Neural cell (in vitro differentiated cells): ENCODE measurements around the gene PAN3.

Experiments
- EP300 ChIP-seq: fragments of 450-650 bp; conservative IDR thresholded peaks from 2 replicates; pipeline ENCODE4 v1.6.1; 2014; ENCODE audit warnings: antibody characterized with exemption, mild to moderate bottlenecking, moderate library complexity; ENCODE audit not compliant: poor library complexity, severe bottlenecking
- EZH2 ChIP-seq: fragments of 200-600, 300-800 bp; shearing (Covaris generic), sonication (generic); IDR thresholded peaks from 2 replicates; pipeline ENCODE4 v1.6.1; 2014; ENCODE audit warnings: antibody characterized with exemption, low read length, borderline replicate concordance, mild to moderate bottlenecking; ENCODE audit not compliant: insufficient read depth, poor library complexity, severe bottlenecking
- POLR2AphosphoS5 ChIP-seq: IDR thresholded peaks from 2 replicates; pipeline ENCODE4 v1.6.1; 2012
- RAD21 ChIP-seq: fragments of 450-650 bp; conservative IDR thresholded peaks from 2 replicates; pipeline ENCODE4 v1.6.1; 2014; ENCODE audit warnings: antibody characterized with exemption, mild to moderate bottlenecking, moderate library complexity
- SMC3 ChIP-seq: fragments of 450-650 bp; conservative IDR thresholded peaks from 2 replicates; pipeline ENCODE4 v1.6.1; 2014; ENCODE audit warnings: antibody characterized with exemption, mild to moderate bottlenecking, moderate library complexity; ENCODE audit not compliant: poor library complexity
- TF ChIP-seq, protein P1 (sequence below): fragments of 450-650 bp; IDR thresholded peaks from 2 replicates; pipeline ENCODE4 v1.5.1; 2014; ENCODE audit warnings: antibody characterized with exemption, mild to moderate bottlenecking, moderate library complexity; ENCODE audit not compliant: poor library complexity, severe bottlenecking
- TF ChIP-seq, protein P2 (sequence below): IDR thresholded peaks from 2 replicates; pipeline ENCODE4 v1.6.1; 2012; ENCODE audit warnings: borderline replicate concordance

DNA sequence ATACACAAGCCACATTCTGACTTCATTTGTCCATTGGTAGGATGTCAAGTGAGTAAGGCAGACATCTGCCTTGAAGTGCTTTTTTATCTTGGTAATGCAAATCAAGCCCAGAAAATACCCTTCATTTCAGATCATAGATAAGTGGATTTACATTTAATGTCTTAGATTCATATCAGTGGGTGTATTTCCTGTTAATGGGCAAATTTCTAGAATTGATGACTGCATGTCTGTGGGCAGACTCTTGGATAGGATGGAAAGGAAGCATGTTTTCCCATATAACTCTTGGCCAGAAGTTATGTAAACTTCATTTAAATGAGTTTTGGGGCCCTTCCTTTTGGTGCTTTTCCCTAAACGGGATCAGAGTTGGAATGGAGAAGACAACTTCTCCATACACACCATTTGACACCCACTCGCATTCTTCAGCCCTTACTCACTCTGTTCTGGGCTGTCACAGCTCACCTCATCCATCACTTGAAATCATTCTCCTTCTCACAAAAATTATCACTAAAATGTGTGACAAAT lies 202.0 kb downstream of the PAN3 start:
- TF ChIP-seq, protein P1, sequence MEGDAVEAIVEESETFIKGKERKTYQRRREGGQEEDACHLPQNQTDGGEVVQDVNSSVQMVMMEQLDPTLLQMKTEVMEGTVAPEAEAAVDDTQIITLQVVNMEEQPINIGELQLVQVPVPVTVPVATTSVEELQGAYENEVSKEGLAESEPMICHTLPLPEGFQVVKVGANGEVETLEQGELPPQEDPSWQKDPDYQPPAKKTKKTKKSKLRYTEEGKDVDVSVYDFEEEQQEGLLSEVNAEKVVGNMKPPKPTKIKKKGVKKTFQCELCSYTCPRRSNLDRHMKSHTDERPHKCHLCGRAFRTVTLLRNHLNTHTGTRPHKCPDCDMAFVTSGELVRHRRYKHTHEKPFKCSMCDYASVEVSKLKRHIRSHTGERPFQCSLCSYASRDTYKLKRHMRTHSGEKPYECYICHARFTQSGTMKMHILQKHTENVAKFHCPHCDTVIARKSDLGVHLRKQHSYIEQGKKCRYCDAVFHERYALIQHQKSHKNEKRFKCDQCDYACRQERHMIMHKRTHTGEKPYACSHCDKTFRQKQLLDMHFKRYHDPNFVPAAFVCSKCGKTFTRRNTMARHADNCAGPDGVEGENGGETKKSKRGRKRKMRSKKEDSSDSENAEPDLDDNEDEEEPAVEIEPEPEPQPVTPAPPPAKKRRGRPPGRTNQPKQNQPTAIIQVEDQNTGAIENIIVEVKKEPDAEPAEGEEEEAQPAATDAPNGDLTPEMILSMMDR = no peak
- TF ChIP-seq POLR2AphosphoS5 (no peak), EZH2 (no peak), RAD21 (no peak), SMC3 (no peak), EP300 (no peak)
- TF ChIP-seq, protein P2, sequence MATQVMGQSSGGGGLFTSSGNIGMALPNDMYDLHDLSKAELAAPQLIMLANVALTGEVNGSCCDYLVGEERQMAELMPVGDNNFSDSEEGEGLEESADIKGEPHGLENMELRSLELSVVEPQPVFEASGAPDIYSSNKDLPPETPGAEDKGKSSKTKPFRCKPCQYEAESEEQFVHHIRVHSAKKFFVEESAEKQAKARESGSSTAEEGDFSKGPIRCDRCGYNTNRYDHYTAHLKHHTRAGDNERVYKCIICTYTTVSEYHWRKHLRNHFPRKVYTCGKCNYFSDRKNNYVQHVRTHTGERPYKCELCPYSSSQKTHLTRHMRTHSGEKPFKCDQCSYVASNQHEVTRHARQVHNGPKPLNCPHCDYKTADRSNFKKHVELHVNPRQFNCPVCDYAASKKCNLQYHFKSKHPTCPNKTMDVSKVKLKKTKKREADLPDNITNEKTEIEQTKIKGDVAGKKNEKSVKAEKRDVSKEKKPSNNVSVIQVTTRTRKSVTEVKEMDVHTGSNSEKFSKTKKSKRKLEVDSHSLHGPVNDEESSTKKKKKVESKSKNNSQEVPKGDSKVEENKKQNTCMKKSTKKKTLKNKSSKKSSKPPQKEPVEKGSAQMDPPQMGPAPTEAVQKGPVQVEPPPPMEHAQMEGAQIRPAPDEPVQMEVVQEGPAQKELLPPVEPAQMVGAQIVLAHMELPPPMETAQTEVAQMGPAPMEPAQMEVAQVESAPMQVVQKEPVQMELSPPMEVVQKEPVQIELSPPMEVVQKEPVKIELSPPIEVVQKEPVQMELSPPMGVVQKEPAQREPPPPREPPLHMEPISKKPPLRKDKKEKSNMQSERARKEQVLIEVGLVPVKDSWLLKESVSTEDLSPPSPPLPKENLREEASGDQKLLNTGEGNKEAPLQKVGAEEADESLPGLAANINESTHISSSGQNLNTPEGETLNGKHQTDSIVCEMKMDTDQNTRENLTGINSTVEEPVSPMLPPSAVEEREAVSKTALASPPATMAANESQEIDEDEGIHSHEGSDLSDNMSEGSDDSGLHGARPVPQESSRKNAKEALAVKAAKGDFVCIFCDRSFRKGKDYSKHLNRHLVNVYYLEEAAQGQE = no peak
